Stromal cell of bone marrow (primary cell): ENCODE data around the gene SORCS2.

Experiments
- DNase-seq: peaks from one replicate; pipeline ENCODE4 v3.0.0-alpha.2; 2012; ENCODE audit warnings: low read depth

The SORCS2 gene

DNA sequence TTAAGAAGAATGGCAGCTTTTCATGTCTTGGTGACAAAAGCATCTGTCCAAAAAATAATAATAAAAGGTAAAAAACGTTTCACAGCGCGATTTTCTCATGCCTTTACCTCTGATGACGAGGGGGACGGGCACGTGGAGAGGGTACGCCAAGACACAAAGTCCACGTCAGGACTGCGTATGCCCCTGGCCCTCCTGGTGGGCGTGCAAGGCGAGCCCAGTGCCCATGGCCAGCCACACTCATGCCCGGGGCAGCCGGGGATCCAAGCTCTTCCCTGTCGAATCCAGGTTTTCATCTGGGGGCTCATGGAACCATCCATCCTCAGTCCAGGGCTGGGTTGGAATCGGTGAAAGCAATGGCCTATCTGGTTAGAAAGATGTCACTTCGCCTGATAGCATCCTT is 570.8 kb downstream of the SORCS2 start:
- no peak for DNase-seq

DNA sequence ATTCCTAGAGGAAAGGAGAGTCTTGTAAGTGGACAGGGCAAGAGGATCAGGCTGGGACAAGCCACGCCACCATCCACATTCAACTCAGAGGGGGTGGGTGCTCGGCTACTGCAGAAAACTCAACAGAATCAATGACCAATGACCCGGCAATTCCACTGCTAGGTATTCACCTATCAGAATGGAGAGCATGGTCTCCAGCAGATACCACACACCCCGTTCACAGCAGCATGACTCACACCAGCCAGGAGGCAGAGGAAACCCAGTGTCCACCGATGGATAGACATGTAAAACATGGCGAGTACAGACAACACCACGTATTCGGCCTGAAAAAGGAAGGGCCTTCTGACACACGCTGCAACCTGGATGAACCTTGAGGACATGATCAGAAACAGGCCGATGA is 571.5 kb downstream of the SORCS2 start:
- DNase-seq = no peak

DNA sequence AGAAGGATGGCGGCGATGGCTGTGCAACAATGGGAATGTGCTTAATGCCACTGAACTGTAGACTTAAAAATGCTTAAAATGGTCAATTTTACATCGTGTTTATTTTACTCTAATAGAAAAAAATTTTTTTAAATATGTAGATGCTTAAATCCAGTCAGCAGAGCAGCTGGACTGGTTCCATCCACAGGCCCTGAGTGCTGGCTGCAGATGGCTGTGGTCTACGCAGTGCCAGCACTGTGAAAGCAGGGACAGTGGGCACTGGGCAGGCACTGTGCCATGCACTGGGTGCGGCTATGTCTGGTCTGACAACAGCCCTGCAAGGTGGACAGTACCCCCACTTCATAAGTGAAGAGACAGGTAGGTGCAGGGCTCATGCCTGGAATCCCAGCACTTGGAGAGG is 572.1 kb downstream of the SORCS2 start:
- DNase-seq = no peak

DNA sequence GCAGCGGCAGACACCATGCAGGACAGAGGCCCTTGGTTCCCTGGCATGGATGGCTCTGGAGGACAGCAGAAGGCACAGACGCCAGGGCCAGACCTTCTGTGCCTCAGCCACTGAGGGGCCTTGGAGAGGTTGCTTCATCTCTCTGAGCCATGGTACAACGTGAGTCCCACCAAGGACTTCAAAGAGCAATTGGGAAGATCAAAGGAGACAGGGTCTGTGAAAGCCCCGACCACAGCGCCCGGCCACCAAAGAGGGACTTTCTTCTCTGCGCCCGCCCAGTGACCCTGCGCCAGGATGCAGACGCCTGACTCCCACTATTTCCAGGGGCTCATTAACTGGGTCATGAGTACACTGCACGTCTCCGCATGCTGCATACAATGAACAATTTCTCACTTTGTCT is 573.3 kb downstream of the SORCS2 start:
- no peak for DNase-seq

DNA sequence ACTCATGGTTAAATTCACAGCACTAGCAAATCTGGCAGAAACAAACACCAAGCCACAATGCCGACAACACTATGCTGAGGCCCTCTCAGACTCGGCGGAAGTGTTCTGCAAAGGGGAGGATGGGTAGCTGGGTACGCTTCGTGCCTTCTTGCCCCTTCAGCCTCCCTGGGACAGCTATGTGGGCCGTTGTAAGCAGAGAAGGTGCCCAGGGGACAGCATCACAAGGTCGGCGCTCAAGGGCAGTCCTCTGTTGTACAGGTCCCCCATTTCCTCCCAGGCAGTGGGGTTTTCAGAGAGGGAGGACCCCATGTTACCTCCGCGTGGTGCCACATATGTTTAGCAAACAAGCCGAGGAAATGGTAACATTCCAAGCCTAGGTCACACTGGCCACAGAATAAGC is 573.7 kb downstream of the SORCS2 start:
- DNase-seq = no peak

DNA sequence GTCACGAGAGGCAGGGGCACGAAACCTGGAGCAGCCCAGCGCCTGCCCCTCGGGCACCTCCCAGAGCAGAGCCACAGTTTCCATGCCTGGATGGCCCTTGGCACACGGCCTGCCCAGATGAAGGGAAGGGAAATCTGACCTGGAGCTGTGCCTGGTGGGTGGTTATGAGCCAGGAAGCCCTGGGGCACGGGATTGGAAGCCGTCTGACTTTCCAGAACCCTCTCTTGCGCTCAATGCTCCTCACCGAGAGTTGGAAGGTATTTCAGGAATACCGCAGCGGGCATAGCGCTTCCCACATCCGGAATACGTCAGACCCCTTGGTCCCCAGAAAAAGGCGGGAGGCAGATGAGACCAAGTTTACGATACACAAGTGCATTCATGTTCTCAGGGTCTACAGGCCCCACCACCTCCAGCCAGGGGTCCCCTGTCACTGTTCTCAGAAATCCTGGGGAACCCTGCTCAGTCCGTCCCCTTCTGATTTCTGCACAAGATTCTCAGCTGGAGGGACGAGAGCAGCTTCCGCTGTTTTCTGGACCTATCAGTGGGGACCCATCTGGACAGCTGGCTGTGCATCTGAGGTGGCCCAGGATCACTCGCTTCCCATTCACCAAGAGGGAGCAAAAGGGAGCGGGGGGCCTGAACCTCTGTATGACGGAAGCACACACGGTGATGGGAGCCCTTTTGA is 574.5 kb downstream of the SORCS2 start:
- no peak for DNase-seq

DNA sequence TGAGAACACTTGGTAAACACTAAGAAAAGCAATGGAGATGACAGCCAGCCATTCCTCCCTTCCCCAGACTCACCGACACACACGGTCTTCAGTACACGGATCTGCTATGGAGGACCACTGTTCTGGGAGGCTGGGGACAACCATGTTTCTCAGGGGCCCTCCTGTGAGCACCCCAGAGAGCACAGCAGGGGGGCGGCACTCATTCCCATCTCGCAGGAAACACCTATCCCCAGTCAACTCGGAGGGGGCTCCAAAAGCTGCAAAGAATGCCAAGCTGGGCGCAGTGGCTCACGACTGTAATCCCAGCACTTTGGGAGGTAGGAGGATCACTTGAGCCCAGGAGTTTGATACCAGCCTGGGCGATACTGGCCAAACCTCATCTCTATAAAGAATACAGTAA is 575.2 kb downstream of the SORCS2 start:
- no peak for DNase-seq

DNA sequence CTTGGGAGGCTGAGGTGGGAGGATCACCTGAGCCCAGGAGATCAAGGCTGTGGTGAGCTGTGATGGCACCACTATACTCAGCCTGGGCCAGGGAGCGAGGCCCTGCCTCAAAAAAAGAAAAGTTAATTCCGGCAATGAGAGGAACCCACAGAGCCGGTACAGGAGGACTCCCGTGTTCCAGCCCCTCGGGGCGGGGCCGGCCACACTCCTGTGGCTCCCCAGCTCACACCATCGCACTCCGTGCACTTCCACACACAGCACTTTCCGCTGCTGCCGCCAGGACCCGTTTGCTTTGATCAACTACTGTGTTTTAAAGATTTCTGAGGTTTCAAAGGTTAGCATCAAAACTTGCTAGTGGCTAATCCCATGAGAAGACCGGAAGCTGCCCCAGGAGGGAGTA is 575.6 kb downstream of the SORCS2 start:
- no peak for DNase-seq

DNA sequence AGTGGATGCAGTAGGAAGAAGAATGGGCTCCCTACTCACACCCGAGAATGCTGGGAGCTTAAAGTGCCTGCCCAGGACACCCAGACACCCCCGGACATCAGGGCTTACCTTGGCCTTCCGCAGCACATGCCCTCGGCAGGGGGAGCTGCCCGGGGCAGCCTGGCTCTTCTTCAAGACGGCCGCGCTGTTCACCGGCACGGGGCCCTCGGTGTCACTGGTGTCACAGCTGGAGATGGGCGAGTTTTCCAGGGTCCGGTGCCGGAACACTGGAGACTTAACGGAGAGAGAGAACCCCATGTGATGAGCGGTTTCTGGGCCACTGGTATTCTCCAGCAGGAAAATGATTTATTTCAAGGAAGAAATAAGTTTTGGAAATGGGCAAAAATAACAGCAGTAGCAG is 576.4 kb downstream of the SORCS2 start:
- no peak for DNase-seq

DNA sequence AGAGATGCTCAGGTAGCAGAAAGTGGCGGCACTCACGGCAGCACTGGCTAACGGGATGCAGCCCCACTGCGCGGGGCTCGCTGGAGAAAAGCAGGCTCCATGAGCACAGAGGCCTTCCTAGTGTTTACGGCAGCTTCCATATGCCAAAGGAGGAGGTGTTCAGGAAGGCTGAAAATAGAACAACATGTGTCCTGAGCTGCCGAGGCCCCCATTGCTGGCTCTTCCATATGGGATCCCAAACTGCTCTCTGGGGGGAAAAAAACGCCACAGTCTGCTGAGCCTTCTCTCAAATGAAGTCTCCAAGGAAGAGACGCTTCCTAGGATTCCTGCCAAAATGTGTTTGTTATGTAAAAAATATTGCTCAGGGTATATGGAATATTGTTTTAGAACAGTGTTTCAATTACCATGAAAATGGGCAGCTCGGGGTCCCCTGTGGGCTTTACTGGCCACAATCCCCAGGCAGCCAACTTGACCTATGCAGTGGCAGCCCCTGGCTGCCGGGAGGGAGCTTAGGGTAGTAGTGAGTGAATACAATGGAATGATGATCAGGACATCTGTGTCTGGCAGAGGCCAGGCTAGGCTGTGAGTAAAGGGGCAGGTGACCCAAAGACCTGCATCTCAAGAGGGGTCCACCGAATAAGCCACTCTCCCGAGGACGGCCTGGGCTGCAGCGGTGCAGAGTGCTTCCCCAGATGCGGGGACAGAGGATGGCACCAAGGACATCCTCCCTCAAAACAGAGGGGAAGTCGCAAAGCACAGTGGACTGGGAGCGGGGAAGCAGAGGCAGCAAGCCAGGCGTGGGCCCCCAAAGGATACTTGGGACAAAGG is 577.3 kb downstream of the SORCS2 start:
- no peak for DNase-seq

DNA sequence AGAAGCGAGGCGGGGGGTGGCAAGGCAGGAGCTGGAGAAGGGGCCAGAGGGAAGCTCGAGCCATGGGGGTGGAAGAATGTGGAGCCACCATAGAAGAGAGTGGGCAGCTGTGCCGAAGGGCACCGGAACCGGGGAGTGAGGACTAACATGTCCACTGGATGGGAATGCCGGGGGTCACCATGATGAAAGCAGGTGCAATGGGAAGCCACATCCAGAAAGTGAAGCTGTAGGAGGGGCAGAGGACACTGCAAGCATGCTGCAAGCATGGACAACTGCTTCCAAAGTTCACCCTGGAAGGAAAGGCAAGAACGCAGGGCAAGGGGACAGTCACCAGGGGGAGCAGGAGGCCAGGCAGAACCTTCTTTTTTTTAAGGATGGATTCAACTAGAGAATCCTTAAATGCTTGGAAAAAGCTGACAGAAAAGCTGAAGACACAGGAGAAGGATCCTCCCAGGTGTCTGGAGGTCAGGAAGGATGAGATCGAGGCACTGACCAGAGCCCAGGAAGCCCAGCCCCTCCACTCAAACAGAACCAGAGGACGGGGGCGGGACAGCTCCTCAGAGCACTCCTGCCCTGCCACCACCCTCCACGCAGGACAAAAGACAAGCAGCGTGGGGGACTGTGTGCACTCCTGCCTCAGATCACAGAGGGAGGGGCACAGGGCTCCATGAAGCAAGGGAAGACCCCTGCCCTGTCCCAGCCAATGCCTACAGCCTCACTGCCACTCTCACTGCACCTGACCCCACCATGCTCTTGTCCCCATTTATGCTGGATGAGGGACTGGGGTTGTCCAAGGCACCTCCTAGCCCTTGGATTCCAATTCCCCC is 578.1 kb downstream of the SORCS2 start:
- no peak for DNase-seq

DNA sequence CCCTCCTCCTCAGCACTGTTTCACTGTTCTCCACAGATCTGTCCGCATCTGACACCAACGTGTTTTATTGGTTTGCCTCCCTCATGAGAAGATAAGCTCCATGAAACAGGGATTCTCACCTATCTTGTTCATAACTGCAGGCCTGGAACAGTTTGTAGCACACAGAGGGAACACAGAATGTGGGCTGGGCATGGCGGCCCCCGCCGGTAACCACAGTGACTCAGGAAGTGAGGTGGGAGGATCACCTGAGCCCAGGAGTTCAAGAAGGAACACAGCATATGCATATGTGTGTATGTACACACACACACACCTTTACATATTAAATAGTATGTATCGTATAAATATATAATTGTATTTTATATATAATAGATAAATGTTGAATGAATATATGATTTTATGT is 578.7 kb downstream of the SORCS2 start:
- DNase-seq = no peak

DNA sequence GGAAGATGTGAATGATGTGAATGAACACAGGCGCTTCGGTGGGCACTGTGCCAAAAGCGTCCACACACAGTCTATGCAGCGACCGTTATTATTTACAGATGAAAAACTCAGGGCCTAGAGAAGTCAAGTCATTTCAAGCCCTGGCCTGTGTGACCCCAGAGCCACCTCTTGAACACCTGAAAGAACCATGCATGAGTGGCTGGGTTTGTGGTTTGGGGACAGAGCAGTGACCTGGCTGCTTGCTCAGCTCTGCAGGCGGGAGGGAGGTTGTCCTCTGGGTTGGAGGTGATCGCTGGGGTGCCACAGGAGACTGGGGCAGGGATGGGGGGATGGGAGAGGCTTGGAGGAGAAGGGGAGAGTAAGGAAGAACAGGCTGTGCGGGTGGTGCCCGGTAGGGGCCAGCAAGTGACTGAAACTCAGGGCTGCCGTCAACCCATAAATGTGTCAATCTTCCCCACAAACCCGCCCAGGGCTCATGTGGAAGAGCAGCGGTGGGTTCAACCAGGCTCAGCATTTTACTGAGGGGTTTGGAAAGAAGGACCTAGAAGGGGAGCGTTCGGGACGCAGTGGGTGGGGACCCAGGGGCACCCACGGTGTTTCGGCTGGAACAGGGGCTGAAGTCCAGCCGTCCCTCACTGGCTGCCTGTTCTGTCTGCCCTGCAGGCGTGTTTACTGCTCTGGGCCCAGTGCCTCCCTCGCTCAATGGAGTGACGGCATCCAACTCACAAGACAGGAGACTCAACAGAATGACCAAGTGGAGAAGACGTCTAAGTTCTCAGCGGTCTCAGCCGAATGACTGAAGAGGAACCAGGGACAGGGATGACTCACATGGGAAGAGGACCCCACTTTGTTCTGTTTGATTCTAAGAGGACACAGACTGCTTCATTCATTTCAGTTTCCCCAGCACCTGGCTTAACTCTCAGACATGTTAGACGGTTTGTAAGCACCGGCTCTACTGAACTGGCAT is 579.5 kb downstream of the SORCS2 start:
- DNase-seq = no peak

DNA sequence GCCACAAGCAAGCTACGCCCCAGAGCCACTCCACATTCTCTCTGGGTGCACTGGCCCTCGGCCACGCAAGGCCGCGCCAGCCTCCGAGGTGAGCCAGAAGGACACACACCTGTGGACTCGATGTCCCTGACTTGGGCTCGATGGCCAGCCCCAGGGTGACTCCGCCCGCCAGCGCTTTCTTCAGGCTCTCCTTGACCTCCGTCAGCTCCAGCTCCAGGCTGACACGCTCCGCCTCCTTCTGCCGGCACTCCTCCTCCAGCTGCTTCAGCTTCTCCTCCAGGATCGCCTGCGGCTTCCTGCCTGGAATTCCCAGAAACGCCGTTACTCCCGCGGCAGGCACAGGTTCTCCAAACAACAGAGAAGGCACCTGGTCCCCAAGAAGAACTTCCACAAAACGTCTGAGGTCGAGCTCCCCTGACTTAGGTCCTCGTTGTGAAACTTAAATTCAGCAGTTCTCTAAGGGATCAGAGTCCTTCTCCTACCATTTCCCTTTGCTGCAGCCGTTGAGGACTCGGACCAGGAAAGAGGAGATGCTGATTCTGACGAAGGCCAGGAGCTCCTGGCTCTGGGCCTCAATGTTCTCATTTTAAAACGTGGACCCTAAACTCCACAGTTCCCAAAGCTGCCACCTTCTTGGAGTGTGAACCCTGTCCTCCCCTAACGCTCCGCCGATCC is 580.5 kb downstream of the SORCS2 start:
- no peak for DNase-seq

DNA sequence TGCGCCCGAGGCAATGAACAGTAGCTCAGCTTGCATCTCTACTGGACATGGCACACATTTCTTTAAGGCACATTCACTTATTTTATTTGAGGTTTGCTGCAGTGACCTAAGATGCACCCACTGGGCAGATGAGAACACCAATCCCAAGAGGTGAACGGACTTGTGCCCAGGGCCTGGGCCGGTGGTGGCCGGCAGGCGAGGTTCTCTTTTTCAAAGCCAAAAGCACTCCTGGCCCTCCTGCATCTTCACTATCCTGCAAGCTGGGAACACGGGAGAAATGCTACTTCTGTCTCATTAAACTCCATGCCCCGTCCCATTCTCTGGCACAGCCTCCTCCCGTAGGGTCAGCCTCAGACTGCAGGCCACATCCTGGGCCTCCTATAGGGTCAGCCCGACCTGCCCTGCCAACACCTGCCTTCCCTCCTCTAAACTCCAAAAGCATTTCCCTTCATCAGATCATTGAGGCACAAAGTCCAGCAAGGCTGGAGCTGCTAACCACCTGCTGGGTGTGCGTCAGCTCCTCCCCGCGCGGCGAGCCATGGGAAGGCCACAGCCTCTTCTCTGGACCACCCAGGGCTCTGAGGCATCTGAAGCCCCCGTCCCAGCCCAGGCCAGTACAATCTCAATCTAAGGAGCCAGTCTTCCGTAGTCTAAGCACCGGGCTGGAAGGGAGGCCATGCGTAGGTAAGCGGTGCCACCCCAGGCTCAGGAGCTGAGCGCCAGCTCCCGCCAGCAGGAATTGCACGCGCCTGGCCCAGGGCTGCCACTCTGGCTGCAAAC is 581.3 kb downstream of the SORCS2 start:
- DNase-seq = no peak

DNA sequence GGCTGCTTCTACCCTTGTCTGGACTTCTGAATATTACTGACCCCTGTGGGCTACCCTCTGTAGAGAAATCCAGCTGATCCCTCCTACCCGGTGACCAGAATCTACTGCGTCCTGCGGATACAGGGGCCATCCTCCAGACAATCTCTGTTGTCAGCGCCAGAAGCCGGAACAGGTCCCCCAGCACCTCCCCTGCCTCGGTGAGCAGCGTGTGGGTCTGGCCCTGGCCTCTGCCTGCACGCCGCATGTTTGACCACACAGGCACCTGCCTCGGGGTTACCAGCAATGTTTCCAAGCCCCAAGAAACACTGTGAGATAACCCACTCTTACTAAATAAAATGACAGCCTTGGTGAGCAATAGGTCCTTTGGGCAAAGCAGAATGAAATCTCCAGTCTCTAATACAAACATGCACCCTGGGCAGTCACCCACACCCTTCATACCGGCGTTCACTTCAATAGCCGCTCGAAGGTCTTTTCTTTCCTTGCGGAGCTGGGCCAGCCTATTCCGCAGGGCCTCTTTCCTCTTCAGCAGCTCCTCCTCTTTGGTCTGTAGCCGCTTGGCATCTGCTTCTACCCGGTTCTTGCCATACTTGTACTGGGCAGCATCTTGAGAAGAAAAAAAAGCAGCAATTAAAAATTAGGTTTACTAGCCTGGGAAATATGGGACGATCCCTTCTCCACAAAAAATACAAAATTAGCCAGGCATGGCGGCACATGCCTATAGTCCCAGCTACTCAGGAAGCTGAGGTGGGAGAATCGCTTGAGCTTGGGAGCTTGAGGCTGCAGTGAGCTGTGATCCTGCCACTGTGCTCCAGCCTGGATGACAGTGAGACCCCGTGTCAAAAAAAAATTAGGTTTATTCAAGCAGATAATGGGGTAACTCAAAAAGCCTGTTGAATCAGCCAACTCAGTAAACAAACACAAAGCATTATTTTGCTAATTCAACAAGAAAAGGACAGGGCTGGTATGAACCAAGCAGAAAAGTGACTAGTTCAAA is 582.3 kb downstream of the SORCS2 start:
- no peak for DNase-seq

DNA sequence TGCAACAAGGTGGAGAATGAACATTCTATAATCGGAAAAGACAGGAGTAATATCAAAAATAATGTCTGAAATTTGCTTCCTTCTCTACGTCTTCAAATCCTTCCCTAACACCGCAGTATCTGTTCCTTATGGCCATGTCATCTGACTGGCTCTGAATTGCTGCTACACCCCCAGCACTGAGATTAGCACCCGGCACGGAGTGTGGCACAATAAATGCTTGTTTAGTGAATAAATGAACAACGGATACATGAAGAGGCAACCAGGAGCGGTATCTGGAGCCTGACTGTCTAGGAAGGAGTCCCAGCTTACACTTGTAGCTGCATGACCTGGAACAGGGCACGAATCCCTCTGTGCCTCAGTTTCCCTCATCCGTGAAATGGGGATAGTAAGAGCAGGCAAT is 583.1 kb downstream of the SORCS2 start:
- DNase-seq = no peak

DNA sequence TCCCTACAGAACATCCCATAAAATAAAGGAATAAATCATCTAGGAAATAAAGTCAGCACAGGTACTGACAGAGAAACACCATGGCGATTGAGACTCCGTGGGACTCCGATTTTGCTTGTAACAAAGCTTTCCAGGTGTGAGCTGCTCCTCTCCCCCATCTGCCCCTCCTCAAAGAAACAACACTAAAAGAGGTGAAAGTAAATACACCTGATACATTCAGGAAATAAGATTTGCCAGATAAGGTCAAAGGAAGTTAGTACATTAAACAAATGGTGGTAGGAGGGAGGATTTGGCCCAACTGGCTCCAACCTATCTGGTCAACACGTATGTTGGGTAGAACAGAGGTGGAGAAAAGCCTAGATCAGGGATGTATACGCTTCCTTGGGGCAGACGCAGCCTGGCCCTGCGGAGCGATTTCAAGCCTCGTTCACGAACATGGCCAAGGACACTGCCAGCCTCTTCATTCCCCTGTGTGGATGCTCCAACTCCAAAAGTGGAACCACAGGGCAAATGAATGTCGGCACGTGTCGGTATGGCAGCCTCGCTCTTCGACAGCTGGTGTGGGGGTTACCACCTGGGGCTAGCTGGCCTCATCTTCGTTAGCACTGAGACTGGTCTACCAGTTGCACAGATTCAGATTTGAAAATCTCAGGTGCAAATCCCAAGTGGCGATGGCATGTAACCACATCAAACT is 584.8 kb downstream of the SORCS2 start:
- no peak for DNase-seq
